22Rv1 (cell line): ENCODE results near the gene SECTM1.

ENCODE experiments used
- H3K27ac ChIP-seq: fragments of 450-650 bp; 2 replicates; pipeline ENCODE4 v1.5.1; 2017
- ZFX ChIP-seq: fragments of 450-650 bp; IDR thresholded peaks from 2 replicates; pipeline ENCODE4 v1.6.1; 2017; ENCODE audit warnings: antibody characterized with exemption, borderline replicate concordance
- TF ChIP-seq, protein P1 (sequence below): fragments of 450-650 bp; IDR thresholded peaks from 2 replicates; pipeline ENCODE4 v1.5.1; 2017; ENCODE audit warnings: mild to moderate bottlenecking

The SECTM1 gene

DNA sequence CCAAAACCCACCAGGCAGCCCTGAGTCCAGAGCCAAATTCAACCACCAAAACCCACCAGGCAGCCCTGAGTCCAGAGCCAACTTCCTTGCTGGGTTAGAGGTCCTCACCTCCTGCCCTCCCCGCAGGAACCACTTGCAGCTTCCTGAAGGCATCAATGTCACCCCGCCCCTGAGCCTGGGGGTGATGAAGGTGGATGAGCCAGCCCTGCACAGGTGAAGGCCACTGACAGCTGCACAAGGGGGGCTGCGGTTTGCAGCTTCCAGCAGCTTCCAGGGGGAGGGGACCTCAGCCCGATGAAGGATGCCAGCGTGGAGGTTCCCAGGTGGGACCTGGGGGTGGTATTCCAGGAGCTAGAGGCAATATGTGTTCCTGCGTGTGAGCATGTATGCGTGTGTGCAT is 52.5 kb downstream of the SECTM1 start:
- H3K27ac ChIP-seq = no peak overlapping the region
- TF ChIP-seq, protein P1, sequence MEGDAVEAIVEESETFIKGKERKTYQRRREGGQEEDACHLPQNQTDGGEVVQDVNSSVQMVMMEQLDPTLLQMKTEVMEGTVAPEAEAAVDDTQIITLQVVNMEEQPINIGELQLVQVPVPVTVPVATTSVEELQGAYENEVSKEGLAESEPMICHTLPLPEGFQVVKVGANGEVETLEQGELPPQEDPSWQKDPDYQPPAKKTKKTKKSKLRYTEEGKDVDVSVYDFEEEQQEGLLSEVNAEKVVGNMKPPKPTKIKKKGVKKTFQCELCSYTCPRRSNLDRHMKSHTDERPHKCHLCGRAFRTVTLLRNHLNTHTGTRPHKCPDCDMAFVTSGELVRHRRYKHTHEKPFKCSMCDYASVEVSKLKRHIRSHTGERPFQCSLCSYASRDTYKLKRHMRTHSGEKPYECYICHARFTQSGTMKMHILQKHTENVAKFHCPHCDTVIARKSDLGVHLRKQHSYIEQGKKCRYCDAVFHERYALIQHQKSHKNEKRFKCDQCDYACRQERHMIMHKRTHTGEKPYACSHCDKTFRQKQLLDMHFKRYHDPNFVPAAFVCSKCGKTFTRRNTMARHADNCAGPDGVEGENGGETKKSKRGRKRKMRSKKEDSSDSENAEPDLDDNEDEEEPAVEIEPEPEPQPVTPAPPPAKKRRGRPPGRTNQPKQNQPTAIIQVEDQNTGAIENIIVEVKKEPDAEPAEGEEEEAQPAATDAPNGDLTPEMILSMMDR = no peak
- TF ChIP-seq ZFX = no peak

DNA sequence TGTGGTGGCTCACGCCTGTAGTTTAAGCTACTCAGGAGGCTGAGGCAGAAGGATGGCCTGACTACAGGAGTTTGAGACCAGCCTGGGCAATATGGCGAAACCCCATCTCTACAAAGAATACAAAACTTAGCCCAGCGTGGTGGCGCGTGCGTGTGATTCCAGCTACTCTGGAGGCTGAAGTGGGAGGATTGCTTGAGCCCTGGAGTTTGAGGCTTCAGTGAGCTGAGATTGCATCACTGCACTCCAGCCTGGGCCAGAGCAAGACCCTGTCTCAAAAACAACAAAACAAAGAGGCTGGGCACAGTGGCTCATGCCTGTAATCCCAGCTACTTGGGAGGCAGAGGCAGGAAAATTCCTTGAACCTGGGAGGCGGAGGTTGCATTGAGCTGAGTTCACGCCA is 53.0 kb downstream of the SECTM1 start:
- no peak overlapping the region for H3K27ac ChIP-seq
- TF ChIP-seq ZFX = no peak

DNA sequence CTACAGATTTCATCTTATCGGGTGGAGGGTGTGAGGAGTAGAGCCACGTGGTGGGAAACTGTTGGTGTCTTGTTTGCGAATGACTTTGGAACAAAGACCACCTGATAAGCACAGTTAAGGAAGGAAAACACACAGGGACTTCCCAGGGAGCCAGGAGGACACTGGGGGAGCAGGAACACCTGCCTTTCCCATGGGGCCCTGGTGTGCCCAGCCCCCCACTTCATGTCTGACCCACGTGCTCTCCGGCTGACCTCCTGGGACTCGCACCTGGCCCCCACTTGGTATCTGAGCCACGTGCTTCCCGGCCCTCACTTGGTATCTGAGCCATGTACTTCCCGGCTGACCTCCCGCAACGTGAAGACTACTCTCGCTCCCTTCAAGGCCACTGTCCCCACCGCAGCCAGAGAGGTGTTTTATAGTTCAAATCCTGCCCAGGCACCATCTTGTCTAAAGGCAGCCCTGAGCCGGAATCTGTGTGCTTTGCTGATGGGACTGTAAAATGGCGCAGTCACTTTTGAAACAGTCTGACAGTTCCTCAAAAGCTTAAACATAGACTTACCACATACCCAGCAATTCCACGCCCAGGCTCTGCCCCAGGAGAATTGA is 54.7 kb downstream of the SECTM1 start:
- H3K27ac ChIP-seq = no peak overlapping the region
- no peak for TF ChIP-seq ZFX
- TF ChIP-seq, protein P1 = no peak

DNA sequence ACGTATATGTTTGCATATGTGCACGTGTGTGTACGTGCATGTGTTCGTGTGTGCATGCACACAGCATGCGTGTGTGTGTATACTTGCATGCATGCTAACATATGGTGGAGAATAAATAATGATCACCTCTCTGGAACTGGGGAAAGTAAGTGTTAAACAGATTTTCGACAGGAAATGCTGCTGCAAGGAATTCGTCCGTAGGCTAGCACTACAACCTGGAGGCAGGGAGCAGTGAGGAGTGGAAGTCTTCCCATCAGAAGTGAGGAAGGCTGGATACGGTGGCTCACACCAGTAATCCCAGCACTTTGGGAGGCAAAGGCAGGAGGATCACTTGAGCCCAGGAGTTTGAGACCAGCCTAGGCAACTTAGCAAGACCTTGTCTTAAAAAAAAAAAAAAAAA is 55.3 kb downstream of the SECTM1 start:
- no peak overlapping the region for H3K27ac ChIP-seq
- TF ChIP-seq, protein P1 = no peak
- no peak for TF ChIP-seq ZFX

DNA sequence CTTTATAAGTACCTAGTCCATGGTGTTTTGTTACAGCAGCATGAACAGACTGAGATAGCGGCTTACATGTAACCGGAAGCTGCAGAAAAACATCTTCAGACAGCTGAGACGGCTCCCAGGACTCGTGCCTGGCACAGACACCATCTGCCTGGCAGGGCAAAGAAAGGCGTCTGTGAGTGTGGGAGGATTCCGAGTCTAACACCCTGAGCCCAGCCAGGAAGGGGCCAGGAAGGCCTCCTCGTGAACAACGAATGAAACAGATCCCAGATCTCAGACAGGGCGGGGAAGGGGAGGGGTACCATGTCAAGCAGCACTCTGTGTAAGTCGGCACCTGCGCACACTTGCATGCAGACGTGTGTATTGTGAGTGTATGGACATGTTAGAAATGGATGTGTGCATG is 55.7 kb downstream of the SECTM1 start:
- no peak for TF ChIP-seq ZFX
- TF ChIP-seq, protein P1 = no peak
- no peak overlapping the region for H3K27ac ChIP-seq

DNA sequence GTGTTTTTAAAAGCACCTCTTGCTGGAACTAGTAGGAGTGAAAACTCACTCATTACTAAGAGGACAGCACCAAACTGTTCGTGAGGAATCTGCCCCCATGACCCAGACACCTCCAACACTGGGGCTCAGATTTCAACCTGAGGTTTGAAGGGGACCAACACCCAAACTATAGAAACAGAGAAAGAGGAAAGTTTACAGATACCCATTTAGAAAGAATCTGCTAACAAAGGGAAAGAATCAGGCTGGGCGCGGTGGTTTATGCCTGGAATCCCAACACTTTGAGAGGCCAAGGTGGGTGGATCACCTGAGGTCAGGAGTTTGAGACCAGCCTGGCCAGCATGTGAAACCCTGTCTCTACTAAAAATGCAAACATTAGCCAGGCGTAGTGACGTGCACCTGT is 56.6 kb downstream of the SECTM1 start:
- no peak overlapping the region for H3K27ac ChIP-seq
- no peak for TF ChIP-seq ZFX
- TF ChIP-seq, protein P1 = no peak

DNA sequence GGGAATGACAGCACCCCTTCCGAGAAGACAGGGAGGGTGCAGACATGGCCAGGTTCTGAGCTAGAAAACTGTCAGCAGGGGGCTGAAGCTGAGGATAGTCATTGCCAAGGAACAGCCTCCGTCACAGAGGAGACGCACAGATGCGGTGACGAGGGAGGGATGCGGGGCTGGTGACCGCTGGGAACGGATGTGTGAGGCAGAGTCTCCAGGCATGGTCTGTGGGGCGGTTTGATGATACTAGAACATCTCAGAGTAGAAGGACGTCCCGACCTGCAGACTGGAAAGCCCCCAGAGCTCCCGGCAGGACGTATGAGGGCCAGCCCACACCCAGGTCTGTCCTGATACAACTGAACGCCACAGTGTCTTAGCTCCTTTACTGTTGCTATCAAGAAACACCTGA is 58.2 kb downstream of the SECTM1 start:
- H3K27ac ChIP-seq = no peak overlapping the region
- TF ChIP-seq, protein P1 = no peak
- TF ChIP-seq ZFX = no peak
